Lung (tissue), 12 donors: ENCODE results near the gene TEAD4. TPM values are rescaled to one million over a fixed set of nuclear protein-coding genes. Genes with fewer than 3 reads are reported as not detected.

ENCODE experiments used
- ATAC-seq: fragments of 200-7000 bp; cut with Tn5 transposase; one replicate; pipeline ENCODE4 v1.9.1; 2020; ENCODE audit warnings: moderate number of reproducible peaks; ENCODE audit not compliant: insufficient read depth, low FRiP score
- DNase-seq, 3 donors: peaks; one replicate each; pipeline ENCODE4 v3.0.0-alpha.2; 2013 to 2017
- H3K27ac ChIP-seq, 2 donors: one replicate each; pipeline ENCODE4 v1.5.1; 2013; ENCODE audit warnings: mild to moderate bottlenecking in 2 of 2, moderate library complexity in 2 of 2, control low read depth in 1 of 2, inconsistent platforms in 1 of 2, low read depth in 1 of 2, low read length in 1 of 2
- H3K27me3 ChIP-seq, 3 donors: one replicate each; pipeline ENCODE4 v1.5.1; 2013; ENCODE audit warnings: low read length in 2 of 3; ENCODE audit not compliant: control insufficient read depth in 3 of 3, insufficient read depth in 3 of 3
- H3K36me3 ChIP-seq, 4 donors: one replicate each; pipeline ENCODE4 v1.5.1; 2013; ENCODE audit warnings: low read length in 4 of 4, mild to moderate bottlenecking in 1 of 4, moderate library complexity in 1 of 4; ENCODE audit not compliant: control insufficient read depth in 4 of 4, insufficient read depth in 4 of 4
- H3K4me1 ChIP-seq, 5 donors: one replicate each; pipeline ENCODE4 v1.5.1; 2013; ENCODE audit warnings: low read length in 5 of 5, mild to moderate bottlenecking in 2 of 5, moderate library complexity in 1 of 5; ENCODE audit not compliant: control insufficient read depth in 5 of 5, insufficient read depth in 5 of 5
- H3K4me3 ChIP-seq: one replicate; pipeline ENCODE4 v1.5.1; 2013; ENCODE audit warnings: mild to moderate bottlenecking, control low read depth, moderate library complexity
- H3K9ac ChIP-seq, 2 donors: one replicate each; pipeline ENCODE4 v1.5.1; 2013; ENCODE audit warnings: low read length in 2 of 2, control low read depth in 1 of 2; ENCODE audit not compliant: insufficient read depth in 1 of 2
- H3K9me3 ChIP-seq, 4 donors: one replicate each; pipeline ENCODE4 v1.5.1; 2013; ENCODE audit warnings: low read length in 3 of 4, mild to moderate bottlenecking in 1 of 4, moderate library complexity in 1 of 4; ENCODE audit not compliant: control insufficient read depth in 4 of 4, insufficient read depth in 3 of 4
- WGBS, 2 donors: extraction: QIAGEN DNeasy Blood & Tissue Kit; methylation state at CpG; one replicate each; pipeline ENCODE4 v1.1.7; 2013; 5-methylcytosine and 5-hydroxymethylcytosine counted together
- polyA plus RNA-seq, 2 donors: library from polyadenylated mRNA; stranded (reverse); fragments of 200-250 nt; gene quantifications; one replicate each; pipeline ENCODE4 v1.2.1, GENCODE V29; 2013
- total RNA-seq, 2 donors: library from RNA; depleted of rRNA in 1 of 2; stranded (reverse); fragments of >200 nt in 1 of 2; gene quantifications; one replicate each; pipeline ENCODE4 v1.2.1, GENCODE V29; 2014 to 2021
- TF ChIP-seq, protein P1 (sequence below): IDR thresholded peaks from 2 replicates; pipeline ENCODE4 v1.5.1; 2012; ENCODE audit warnings: mild to moderate bottlenecking; ENCODE audit errors: control extremely low read depth, extremely low read depth
- donor health status: control.
- donor health status: control.
- donor health status: Bipolar disorder and iron deficiency.
- donor health status: healthy.
- donor health status: DM: yes; HTN: yes; CAD: no.

Gene TEAD4
- total and polyA plus RNA-seq, 4 donors: 7.1 to 36.3 (median 28.8) TPM

DNA sequence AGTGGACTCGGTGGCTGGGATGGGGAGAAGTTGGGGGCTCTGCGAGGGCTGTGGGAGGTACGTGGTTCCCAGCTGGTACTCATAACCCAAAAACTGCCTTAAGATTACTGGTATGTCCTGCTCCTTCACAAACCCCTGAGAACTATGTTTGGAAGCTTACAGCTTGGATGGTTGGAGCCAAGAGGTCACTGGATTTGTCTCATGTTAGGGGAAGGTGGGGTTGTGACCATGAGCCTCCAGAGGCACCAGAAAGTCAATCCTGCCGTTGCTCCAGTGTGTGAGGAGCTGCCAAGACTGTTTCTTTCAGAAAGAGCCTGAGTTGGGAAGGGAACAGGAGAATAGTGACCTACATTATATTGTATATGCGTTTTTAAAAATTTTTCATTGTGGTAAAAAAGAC, 33.5 kb downstream of the TEAD4 start:
- Histone ChIP-seq H3K36me3 (peaks cover 0 to 8% (median 0%) of the 10 kb centered on the region in 4 donors), H3K9me3 (no peaks in the 10 kb centered on the region), H3K4me3 (no peak overlapping the region), H3K9ac (no peak overlapping the region), H3K27ac (no peak overlapping the region), H3K4me1 (no peaks in the 10 kb centered on the region), H3K27me3 (no peaks in the 10 kb centered on the region)
- TF ChIP-seq, protein P1, sequence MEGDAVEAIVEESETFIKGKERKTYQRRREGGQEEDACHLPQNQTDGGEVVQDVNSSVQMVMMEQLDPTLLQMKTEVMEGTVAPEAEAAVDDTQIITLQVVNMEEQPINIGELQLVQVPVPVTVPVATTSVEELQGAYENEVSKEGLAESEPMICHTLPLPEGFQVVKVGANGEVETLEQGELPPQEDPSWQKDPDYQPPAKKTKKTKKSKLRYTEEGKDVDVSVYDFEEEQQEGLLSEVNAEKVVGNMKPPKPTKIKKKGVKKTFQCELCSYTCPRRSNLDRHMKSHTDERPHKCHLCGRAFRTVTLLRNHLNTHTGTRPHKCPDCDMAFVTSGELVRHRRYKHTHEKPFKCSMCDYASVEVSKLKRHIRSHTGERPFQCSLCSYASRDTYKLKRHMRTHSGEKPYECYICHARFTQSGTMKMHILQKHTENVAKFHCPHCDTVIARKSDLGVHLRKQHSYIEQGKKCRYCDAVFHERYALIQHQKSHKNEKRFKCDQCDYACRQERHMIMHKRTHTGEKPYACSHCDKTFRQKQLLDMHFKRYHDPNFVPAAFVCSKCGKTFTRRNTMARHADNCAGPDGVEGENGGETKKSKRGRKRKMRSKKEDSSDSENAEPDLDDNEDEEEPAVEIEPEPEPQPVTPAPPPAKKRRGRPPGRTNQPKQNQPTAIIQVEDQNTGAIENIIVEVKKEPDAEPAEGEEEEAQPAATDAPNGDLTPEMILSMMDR: no peak
- no peak for DNase-seq
- 84 to 88% methylated on average over 5 of the region's 5 CpGs for WGBS, 2 donors
- no peak for ATAC-seq

DNA sequence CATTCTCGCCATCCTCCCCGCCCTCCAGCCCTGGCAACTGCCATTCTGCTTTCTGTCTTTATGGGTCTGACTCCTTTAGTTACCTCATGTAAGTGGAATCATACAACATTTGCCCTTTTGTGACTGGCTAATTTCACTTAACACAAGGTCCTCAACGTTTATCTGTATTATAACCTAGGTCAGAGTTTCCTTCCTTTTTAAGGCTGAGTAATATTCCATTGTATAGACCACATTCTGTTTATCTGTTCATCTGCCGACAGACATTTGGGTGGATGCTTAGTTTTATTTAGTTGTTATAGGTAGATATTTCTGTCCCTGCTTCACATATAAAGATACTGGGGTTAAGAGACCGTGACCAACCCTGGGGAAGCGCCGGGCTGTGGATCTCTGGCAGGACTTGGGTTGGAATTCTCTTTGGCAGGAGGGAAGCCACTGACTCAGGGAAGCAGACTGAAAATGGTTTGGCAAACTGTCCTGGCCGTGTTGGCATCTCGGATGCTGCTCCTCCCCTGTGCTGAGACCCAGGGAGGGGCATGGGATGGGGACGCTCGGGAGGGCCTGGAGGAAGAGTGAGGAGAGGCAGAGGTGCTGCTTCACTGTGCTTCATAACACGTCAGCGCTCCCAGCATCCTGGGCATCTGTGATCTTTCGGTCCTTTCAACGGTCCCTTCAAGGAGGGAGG, 38.9 kb downstream of the TEAD4 start:
- H3K4me1 ChIP-seq: peaks cover 0 to 5% (median 0%) of the 10 kb centered on the region in 5 donors
- peaks cover 0 to 13% (median 0%) of the 10 kb centered on the region in 4 donors for H3K36me3 ChIP-seq
- no peak overlapping the region for H3K9ac ChIP-seq
- H3K27ac ChIP-seq: peak overlapping the region in 1 of 2 donors; percentile 52
- H3K27me3 ChIP-seq: no peaks in the 10 kb centered on the region
- H3K9me3 ChIP-seq: no peaks in the 10 kb centered on the region
- DNase-seq (no peak), ATAC-seq (no peak)
- no peak overlapping the region for H3K4me3 ChIP-seq
- TF ChIP-seq, protein P1: no peak
- 85 to 90% methylated on average over 15 of the region's 15 CpGs for WGBS, 2 donors

DNA sequence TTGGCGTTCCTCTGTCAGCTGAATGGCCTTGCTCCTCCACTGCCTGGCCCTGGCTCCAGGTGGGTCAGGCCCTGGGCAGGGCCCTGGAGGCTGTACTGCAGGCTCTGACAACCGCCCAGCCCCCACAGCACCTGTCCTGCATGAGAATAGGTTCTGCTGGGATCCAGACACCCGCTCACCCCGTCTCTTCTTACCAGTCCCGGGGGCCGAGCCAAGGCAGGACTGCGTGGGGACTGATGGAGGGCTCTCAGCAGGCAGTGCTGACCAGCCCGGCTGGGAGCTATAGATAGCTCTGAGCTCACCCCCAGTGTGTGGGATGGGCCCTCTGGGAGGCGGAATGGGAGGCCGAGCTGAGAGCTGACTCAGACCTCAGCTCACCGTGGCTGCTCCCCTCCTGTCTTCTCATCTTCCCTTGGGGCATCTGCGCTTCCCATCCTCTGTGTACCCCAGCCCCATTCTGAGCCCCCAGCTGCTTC, 39.6 kb downstream of the TEAD4 start:
- Histone ChIP-seq H3K4me1 (peaks cover 0 to 6% (median 0%) of the 10 kb centered on the region in 5 donors), H3K27ac (peak overlapping the region in 1 of 2 donors; percentile 52), H3K9ac (no peak overlapping the region), H3K9me3 (no peaks in the 10 kb centered on the region), H3K27me3 (no peaks in the 10 kb centered on the region), H3K4me3 (no peak overlapping the region), H3K36me3 (peaks cover 0 to 15% (median 0%) of the 10 kb centered on the region in 4 donors)
- TF ChIP-seq, protein P1: no peak
- 86% methylated on average over 12 of the region's 12 CpGs for WGBS, 2 donors
- DNase-seq: no peak
- no peak for ATAC-seq
